Stimulated activated CD4-positive, alpha-beta T cell treated with anti-CD3 and anti-CD28 coated beads, Interleukin-1b, Interleukin-23, amount 100 ng/mL, for 4 hours (primary cell): ENCODE measurements around the gene SHB.
"Not testable (repeated sequence)": the region's sequence is repeated elsewhere in the genome, so short reads cannot be mapped to it uniquely, and the experiment has no call there.

ENCODE experiments used
- DNase-seq, 2 donors: peaks; one replicate each; pipeline ENCODE4 v3.0.0-alpha.2; 2020; ENCODE audit warnings: low read depth in 2 of 2

The SHB gene

DNA sequence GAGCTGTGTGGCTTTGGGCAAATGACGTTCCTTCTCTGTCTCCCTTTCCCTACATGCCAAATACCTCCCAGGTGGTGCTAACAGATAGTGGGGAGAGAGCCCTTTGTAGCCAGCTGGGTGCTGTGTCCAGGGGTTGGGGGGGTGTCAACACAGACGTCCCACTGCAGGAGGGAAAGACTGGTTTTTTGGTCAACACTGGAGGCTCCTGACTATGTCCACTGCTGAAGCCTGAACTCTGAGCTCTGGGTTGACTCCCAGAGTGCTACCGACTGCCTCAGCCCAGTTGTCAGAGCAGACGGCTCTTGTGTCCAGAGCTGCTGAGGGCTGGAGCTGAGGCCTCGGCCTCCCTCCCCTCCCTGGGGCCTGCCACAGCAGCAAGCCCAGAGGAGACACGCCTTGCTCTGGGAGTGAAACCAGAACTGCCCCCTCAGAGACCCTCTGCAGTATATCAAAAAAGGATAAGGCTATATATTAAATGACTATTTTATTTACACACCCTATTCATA lies 150.3 kb downstream of the SHB start:
- no peak for DNase-seq

DNA sequence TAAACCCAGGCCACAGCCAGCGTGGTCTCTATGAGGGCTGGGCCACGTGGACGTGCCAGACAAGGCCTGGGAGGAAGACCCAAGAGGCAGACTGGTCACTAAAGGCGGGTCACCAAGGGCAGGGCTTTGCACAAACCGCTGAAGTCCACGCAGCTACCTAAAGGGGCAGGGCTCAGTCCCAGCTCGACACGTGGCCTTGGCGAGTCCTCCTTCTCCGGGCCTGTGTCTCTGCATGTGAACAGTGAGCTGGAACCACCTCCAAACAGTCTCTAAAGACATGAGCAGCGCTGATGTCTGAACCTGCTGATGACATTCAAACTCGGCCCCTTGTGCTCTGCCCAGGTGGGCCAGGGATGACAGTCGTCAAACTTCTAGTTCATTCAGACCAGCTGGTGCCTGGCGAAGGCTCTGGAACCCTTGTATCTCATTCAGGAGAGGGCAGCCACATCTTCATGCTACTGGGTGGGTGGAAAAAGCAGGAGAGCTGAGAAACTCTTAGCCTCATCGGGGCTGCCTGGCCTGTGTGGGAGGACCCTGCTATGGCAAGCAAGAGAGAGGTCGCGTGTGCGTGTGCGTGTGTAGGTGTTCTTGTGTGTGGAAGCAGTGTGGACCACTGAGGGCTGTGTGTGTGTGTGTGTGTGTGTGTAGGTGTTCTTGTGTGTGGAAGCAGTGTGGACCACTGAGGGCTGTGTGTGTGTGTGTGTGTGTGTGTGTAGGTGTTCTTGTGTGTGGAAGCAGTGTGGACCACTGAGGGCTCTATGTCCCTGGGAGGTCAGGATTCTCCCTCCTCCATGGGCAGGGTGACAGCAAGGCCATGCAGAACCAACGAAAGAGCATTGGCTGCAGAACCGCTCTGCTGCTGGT lies 151.0 kb downstream of the SHB start:
- DNase-seq, result no peak

DNA sequence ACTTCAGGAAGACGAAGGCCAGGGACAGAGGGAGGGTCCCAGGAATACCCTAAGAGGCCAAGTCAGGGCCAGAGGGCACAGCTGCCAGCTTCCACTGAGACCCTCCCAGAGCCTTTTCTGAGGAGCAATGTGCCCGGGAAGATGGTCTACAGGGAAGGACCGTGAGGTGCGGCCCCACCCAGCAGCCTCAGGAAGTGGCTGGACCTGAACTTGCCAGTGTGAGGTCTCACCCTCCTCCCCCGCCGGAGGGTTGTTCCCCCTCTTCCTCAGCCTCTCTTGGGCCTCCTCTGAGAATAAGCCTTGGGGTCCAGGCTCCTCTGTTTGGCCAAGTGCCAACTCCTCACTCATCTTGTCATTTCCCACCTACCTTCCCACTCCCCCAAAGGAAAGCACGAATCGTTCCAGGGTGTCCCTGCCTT lies 151.7 kb downstream of the SHB start:
- no peak for DNase-seq

DNA sequence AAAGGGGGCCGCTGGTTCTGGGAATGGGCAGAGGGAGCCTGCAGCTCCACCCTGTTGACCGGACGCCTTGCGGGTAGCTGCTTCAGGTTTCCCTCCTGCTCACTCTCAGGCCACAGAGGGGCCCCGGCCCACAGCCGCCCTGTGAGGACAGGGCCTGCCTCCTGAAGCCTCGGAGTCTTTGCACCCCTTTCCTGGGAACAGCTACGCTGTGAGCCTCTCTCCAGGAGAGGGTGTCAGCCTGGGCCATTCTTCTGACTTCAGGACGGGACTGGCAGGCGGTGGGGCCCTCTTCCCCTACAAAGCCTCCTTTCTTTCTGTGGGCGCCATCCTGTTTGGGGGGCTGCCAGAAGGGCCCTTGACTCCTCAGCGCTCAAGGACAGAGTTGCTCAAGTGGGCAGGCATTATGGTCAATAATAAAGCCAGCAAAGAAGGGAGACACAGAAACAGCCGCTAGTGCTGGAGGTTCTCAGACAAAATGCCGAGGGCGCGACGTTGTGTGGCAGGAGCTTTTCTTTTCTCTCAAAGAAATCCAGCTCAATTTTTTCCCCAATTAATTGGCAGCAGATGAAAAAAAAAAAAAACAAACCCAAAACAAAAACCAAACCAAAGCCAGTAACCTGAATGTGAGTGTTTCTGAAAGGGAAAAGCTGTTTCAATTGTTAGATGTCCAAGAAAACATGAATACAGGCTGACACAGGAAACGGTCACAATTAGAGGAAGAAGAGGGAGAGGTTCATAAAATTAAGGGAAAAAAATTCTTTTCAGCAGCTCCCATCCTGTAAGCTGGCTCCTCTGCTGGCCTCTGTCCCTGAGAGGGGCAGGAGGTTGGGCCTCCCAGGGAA lies 152.3 kb downstream of the SHB start:
- no peak for DNase-seq

DNA sequence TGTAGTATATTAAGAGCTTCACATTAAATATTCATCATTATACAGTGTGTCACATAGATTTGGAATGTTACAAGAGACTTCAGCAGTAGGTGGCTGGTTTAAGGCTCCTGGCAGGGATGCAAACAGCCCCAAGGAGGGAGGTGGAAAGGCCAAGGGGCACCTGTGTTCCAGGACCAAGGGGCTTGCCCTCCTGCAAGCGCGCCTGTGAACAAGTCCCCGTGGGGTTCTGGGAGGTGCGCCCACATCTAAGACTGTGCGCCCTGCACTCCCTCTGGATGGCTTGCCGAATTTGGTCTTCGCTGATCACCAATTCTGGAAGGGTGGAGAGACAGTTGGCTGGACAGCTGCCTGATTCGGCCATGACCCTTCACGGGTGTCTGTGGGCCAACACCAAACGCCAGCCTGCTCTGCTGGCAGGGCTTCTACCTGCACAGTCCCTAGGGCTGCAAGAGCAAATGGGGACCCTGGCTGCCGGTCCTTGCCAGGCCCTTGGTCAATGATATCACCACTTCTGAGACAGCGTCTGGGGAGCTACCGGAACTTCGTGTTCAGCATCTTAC lies 153.0 kb downstream of the SHB start:
- no peak for DNase-seq

DNA sequence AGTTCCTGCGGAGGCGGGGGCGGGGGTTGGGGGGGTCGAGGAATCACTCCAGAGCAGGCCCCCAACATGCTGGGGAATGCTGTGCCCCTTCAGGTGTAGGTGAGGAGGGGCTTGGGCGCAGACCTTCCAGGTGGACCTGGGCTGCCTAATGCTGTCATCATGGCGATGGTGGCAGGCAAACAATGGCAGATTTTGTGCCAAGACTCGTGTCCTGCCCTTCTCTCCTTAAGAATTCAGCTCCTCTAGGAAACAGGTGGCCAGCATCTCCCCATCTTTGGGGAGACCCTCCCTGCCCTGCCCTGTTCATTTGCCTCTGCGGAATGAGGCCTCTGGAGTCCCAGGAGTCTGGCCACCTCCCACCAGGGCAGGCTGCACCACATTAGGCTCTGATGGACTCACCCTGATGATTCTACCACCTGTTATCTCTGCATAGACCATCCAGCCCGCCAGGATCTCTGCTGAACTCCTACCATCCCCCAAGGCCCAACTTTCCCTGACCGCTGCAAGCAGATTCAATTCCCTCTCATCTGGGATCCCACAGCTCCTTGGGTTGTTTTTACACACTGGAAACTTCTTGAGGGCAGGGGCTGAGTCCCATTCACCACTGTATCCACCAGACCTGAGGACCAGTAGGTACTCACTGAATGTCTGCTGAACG lies 154.2 kb downstream of the SHB start:
- DNase-seq, result no peak

DNA sequence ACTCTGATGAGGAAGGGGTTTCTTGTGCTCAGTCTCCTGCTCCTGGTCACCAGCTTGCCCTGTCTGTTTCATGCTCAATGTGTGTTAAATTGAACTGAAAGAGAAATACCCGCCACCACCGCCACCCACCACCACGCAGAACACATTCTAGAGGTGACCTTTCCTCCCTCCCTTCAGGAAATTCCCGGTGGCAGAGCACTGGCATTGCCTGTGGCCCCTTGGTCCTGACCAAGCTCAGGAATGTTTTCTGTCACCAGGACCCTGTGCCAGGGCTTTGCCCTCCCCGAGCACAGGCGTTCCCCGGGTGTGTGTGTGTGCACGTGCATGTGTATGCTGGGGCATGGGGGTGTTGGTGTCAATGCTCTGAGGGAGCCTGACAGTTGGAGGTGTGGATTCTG lies 154.9 kb downstream of the SHB start:
- DNase-seq, result no peak

DNA sequence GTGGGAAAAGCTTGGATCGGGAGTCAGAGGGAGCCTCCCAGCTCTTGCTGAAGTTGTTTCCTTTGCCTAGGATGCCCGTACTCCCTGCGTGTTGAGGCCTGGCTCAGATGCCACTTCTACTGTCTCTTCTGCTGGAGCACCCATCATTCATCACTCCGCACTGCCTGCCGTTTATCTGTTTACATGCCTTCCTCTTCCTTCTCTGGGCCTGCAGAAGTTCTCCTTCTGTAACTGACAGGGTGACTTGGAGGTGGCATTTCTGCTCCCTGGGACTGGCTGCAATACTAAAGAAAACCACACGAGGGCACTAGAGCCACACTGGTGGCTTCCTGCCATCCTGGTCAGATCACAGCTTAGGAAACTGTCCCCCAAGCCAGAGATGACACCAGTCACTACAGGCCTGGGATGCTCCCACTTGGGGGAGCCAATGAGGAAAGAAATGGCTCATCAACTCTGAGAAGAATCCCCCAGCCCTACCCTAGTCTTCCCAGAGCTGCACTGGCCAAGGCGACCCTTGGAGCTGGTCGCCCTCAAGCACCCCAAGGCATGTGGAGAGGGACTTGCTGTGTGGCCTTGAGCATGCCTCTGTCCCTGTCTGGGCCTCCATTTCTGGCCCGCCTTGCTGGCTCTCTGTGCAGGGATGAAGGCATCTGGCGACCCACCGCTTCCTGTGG lies 155.4 kb downstream of the SHB start:
- DNase-seq, result peak; percentile 70 to 82

DNA sequence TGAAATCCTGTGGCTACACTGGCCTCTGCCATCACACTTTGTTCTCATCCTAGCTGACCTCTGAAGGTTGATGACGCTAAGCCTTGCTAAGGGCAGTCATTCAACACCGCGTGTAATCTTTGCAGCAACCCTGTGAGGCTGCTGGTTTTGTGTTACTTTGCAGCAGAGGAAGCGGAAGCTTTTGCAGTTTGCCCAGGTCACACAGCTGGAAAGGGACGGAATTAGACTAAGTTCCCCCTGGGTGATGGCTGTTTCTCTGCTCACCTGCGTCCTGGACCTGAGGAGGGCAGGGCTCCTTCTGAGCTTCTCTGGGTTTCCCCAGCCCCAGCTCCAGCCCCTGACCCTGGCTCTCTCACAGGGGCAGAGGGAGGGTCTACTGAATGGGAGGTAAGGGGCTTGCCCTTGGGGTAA lies 157.8 kb downstream of the SHB start:
- no peak for DNase-seq

DNA sequence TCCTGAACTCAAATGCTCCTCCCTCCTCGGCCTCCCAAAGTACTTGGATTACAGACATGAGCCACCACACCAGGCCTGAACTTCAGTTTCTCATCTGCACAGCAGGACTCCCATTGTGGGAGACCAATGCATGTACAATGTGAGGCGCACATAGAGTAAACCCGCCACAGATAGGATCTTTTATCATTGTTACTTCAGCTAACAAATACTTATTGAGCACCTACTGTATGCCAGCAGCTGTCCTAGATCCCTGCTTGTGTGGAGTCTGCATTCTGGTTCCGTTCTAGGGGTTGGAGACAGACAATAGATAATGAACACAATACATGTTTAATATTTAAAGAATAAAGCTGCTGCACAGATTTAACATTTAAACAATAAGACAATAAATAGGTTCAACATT lies 158.8 kb downstream of the SHB start:
- no peak for DNase-seq

DNA sequence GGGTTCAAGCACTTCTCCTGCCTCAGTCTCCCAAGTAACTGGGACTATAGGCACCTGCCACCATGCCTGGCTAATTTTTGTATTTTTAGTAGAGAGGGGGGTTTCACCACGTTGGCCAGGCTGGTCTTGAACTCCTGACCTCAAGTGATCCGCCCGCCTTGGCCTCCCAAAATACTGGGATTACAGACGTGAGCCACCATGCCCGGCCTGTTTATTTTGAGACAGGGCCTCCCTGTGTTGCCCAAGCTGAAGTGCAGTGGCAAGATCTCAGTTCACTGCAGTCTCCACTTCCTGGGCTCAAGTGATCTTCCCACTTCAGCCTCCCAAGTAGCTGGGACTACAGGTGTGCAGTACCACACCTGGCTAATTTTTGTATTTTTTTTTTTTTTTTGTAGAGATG lies 159.2 kb downstream of the SHB start:
- DNase-seq, result not testable (repeated sequence)

DNA sequence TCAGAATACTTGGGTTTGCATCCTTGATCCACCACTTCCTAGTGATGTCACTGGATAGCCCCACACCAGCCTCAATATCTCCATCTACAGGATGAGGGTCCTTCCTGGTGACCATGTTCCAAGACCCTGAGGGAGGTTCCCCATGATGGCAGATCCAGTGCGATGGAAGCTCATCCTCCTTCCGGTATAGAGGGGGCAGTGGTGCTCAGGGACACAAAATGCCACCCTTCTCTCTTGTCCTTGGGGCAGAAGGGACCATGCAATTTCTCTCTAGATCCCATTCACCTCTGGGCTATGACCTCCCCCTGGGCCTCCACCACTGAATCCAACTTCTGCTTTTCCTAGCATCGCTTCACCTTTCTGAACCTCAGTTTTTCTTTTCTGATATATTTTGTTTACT lies 159.7 kb downstream of the SHB start:
- DNase-seq, result no peak

DNA sequence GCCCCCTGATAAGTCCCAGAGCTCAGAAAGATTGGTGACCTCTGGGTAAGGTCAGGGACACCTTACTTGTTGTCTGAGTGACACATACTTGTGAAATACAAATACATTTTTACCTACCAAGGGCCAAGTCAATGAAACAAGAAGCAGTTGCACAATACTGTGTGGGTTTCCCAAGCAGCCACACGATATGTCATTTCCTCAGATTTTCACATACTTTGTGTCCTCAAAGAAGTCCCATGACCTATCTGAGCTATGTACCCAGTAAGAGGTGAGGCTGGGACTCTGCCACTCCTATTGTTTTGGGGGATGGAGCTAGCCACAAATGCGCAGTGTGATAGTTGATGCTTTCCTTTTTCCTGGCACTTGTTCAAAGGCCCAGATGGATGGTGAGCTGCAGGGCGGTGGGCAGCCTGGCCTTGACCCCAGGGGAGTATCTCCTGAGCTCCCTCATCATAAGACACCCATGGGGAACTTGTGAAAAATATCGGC lies 160.3 kb downstream of the SHB start:
- DNase-seq, result no peak

DNA sequence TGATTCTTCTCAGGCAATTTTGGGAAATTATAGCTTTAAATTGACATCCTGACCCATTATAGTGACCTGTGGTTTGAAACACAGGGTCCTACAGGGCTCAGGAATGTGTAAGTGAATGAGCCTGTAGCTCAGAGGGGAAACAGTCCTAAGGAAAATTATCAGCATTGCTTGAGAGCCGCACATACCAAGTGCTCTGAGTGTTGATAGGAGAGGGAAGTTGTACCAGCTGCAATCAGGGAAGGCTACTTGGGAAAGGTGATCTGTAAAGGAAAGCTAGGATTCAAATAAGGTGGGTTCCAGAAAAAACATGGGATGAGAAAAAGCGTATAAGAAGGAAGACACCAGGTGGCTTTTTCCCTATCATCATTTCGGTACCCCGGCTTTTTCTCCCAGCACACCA lies 160.7 kb downstream of the SHB start:
- DNase-seq, result no peak

DNA sequence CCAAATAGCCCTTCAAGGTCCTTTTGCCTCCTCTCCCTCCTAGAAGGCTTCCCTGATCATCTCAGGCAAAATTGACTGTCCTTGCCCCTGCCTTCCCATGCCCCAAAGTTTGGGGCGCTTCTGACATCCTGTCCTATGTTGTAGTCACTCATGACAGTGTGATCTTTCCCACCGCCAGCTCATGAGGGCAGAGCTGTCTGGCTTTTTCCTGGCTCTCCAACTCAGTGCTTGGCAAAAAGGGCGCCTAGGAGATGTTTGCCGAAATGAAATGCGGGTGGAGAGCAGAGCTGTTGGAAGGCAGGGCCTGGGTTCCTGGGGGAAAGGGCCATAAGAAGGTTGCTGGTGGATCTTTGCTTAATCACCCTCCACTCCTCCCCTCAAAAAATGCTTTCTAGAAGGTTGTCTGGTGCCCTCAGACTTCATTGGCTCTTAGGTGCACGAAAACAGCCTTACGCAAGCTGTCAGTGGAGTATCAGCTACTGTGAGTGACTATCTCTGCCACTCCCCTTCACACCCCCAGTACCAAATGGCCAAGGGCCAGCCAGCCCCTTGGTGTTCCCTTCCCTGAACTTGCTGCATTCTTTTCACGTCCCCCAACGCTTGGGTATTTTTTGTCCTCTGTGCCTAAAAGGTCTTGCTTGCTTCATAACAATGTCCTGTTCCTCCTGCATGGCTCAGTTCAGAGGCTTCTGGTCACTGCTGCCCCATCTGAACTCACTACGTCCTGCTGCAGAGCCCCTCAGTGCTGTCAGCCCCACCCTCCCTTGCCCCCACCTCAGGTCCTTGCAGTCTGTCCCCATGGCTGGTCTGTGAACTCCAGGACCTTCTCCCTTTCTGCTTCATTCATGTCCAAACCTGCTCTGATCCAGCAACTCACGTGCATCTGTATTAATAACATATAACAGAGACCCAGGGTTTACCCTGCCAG lies 162.5 kb downstream of the SHB start:
- no peak for DNase-seq

DNA sequence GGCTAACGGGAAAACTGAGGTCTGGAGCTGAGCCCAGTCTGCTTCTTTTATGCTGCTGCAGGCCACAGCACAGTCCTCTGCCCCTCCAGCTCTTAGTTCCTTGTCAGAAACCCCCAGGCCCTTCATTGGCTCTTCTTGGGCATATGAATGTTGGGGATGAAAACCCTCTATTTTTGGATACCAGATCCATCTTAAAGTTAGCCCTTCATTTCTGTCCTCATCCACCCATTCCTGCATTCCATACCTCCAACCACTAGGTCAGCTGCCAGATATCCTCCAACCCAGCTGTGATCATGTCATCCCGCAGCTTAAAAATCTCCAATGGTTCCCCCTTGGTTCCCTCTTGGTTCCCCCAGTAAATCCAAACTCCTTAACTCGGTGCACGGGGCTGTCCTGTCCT lies 163.3 kb downstream of the SHB start:
- DNase-seq, result no peak

DNA sequence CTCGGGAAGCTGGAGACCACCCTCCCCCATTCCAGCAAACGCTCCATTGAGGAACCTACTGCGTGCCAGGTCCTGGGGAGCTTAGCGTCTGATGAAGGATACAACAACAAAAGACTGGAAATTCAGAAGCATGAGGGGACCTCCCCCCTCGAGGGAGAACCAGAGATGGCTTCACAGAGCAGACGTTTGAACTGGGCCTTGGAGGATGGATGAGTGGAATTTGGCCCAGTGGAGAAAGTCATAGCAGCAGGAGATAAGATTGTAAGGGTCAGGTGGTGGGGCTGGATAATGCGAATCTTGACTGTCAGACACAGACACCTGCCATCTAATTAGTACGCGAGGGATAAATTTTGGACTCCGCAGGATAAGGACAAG lies 163.9 kb downstream of the SHB start:
- DNase-seq, result no peak

DNA sequence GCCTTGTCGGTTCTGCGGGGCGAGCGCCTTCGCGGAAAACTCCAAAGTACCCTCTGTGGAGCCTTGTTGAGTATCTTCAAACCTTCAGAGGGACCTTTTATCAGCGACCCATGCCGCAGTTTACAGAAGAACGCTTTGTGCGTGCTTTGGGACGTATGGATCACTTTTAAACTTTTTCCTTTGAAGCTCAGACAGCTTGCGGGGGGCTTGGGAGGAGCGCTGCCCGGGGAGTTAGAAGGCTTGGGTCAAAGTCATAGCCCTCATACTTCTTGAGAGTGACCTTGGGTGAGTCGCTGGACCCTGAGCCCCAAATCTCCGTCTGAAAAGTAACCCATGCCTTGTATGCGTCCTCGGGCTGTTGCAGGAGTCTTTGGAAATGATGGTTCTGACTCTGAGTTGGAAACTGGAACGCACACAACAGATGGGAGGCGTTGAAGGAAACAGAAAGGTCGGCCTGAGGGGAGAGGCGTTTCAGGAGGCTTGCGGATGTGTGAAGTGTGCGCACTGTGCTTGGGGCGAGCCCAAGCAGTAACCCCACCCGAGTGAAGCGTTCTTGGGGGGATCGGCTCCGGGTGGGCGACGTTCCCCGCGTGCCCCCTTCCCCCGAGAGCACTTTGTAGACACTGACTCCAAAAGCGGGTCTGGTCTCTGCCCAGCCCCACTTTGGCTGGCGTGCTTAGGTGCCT lies 164.4 kb downstream of the SHB start:
- DNase-seq, result no peak

DNA sequence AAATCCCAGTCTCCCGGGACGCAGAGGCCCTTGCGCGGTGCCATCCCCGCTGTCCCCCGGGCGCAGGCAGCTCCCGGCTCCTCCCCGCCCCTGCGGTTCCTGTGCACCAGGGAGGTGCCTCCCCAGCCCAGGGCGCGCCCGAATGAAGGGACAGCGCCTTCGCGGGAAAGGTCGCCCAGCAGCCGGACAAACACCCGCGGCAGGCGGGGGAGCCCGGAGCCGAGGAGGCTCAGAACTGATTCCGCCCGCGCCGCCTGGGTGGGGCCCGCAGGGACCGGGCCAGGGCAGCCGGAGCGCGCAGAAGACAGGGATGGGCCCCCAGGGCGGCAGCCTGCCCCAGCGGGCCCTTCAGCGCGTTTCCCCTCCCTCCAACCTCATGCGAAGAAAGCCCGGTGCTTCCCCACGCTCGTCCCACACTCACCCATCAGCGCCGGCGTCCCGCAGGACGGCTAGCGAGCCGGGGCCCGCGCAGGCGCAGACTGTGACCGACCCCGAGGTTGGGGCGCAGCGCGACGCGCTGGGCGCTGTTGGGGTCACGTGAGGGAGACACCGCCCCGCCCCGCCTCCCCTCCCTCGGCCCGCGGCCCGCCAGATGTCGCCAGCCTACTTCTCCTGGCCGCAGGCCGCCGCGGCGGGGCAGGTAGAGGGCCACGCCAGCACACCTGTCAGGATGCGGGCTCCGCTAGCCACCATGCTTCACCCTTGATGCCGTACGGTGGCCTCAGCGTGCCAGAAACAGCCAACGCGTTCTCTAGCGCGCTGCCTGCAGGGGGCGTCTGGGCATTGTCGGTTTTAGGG lies 165.2 kb downstream of the SHB start, which contains the start of gene SLC25A51:
TSS of gene SLC25A51 (minus strand) at position 481 of the 798 bp plus-strand sequence. CDS start 15,577 bp downstream, outside the sequence.
- peak; percentile 94 to 95 for DNase-seq
